ENCODE results near the gene PROB1. TPM values are rescaled to one million over a fixed set of nuclear protein-coding genes. Genes with fewer than 3 reads are reported as not detected.
"Not testable (repeated sequence)": the region's sequence is repeated elsewhere in the genome, so short reads cannot be mapped to it uniquely, and the experiment has no call there.

The PROB1 gene, protein sequence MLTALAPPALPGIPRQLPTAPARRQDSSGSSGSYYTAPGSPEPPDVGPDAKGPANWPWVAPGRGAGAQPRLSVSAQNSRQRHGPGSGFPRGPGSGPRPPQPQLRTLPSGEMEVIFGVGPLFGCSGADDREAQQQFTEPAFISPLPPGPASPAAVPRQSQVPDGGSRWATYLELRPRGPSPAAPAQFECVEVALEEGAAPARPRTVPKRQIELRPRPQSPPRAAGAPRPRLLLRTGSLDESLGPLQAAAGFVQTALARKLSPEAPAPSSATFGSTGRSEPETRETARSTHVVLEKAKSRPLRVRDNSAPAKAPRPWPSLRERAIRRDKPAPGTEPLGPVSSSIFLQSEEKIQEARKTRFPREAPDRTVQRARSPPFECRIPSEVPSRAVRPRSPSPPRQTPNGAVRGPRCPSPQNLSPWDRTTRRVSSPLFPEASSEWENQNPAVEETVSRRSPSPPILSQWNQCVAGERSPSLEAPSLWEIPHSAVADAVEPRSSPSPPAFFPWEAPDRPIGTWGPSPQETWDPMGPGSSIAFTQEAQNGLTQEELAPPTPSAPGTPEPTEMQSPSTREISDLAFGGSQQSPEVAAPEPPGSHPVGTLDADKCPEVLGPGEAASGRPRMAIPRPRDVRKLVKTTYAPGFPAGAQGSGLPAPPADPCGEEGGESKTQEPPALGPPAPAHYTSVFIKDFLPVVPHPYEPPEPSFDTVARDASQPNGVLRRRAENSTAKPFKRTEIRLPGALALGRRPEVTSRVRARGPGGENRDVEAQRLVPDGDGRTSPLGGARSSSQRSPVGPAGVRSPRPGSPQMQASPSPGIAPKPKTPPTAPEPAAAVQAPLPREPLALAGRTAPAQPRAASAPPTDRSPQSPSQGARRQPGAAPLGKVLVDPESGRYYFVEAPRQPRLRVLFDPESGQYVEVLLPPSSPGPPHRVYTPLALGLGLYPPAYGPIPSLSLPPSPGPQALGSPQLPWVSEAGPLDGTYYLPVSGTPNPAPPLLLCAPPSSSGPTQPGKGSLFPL
- polyA plus RNA-seq (ENCODE audit: insufficient read length) = 55.2 TPM

- DNase-seq = peak; percentile 49
These were observed at the start of gene PROB1 for GRCh38 chr5:139394654-139395566. PROB1 (minus strand) TSS chr5:139395104; CDS start chr5:139395081, 23 bp downstream.

- DNase-seq = no peak
These were observed 49.0 kb upstream of the PROB1 start for GRCh38 chr5:139443831-139444453.

GRCh38 chr5:139440416-139440815, 45.5 kb upstream of the PROB1 start:
- DNase-seq = not testable (repeated sequence)

- DNase-seq = peak; percentile 94
These were observed 44.4 kb upstream of the PROB1 start, which contains the start of gene DNAJC18 for GRCh38 chr5:139439013-139439903. DNAJC18 (minus strand) TSS chr5:139439525; CDS start chr5:139439445, 80 bp downstream.

DNA sequence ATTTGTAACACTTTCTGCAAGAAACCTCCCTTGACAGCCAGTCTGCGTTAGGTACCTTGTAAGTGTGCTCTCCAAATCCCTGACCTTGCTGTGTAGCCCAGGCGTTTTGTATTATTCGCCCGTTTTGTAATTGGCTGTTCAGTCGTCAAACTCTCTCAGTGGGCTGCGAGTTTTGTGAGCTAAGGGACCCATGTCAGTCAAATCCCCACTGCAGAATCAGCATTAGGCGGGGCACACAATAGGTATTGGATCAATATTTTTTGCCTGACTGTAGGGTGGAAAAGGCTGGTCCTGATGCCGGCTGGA, 43.8 kb upstream of the PROB1 start:
- no peak for DNase-seq

DNA sequence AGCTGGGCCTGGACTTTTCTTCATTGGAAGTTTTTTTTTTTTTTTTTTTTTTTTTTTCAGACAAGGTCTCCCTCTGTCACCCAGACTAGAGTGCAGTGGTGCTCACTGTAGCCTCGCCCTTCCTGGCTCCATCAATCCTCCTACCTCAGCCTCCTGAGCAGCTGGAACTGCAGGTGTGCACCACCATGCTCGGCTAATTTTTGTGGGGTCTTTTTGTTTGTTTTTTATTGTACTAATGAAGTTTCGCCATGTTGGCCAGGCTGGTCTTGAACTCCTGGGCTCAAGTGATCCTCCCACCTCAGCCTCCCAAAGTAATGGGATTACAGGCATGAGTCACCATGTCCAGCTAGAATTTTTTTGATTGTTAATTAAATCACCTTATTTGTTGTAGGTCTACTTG, 40.8 kb upstream of the PROB1 start:
- DNase-seq = no peak

DNA sequence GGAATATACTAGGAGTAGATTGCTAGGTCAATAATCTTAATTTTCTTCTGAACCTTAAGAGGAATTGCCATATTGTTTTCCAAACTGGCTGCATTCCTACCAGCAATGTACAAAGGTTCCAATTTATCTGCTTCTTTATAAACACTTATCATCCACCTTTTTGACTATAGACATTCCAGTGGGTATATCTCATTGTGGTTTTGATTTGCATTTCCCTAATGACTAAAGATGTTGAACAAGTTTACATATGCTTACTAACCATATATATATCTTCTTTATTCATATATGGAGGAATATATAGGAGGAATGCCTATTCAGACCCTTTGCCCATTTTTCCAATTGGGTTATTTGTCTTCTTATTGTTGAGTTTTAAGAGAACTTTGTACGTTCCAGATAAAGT, 36.8 kb upstream of the PROB1 start:
- no peak for DNase-seq

DNA sequence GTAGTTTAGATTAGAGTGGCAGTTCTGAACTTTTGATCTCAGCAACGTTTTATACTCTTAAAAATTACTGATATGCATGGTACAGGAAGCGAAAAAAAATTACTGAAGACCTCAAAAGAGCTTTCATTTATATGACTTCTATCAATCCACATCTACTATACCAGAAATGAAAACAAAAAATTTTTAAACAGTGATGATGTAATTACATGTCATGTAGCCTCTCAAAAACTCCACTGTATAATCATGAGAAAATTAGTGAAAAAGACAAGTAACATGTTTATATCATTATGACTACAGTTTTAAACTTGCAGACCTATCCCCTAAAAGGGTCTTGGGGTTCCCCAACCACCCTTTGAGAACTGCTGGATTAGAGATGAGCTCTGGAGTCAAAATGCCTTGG, 35.1 kb upstream of the PROB1 start:
- no peak for DNase-seq

GRCh38 chr5:139426203-139426885, 31.4 kb upstream of the PROB1 start:
- no peak for DNase-seq

GRCh38 chr5:139425497-139425896, 30.6 kb upstream of the PROB1 start:
- no peak for DNase-seq

DNA sequence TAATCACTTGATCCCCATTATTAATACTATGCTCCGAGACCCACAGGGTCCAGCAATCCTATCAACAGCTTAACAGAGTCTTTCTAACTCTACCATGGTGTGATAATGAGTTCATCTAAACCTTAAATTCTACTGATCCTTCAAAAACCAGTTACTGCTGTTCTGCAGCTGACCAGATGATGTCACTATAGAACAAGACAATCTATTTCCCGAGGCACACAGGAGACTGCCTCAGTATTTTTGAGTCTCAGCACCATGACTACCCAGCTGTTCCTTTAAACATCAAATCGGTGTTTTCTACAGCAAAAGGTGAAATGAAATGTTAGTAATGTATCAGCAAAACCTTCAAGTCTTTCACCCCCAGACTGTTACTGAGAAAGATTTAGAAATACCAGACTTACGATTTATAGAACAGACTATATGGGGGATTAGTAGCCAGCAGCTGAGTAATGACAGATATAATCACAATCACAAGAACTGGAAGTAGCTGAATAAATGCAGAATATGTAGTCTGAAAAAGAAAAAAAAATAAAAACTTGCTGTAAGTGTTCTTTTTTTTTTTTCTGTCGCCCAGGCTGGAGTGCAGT, 27.5 kb upstream of the PROB1 start:
- DNase-seq = peak; percentile 65

DNA sequence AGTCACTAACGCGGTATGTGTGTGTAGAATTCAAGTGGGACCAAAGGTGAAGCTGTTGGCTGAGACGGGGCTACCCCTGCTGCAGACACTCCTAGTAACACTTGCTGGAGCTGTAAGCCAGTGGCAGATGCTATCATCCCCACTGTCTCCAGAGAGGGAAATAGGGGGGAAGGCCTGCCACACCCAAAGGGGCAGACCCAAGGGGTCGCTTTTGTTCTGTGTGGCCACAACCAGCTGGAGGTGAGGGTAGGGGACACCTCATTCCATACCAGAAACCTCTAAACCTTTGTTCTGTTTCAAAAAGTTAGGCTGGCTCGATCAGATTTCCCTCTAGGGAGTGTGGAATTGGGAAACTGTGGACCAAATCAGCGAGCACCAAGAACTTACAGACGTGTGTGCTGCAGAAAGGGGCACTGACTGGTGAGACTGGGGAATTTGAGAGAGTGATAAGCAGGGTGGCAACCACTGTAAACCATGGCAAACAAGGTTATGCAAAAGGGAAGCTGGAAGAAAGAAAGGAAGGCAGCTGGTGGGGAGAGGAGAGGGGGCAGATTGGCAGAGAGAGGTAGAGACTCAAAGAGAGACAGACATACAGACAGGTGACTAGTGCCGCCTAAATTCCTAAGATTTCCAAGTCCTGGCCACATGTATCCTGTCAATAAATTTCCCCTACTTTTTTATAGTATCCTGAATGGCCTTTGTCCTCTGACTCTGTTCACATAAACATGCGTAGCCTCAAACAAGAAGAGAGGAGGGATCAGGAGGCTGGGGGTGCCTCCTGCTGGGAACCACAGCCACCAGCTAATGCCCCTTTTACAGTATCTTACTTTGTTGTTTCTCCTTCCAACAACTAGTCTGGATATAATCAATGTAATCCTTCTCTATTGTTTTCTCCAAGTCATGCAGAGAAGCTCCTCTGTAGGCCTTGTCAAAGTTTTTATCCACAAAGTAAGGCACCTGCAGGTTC, 24.6 kb upstream of the PROB1 start:
- no peak for DNase-seq

GRCh38 chr5:139418793-139419192, 23.9 kb upstream of the PROB1 start:
- DNase-seq = no peak

DNA sequence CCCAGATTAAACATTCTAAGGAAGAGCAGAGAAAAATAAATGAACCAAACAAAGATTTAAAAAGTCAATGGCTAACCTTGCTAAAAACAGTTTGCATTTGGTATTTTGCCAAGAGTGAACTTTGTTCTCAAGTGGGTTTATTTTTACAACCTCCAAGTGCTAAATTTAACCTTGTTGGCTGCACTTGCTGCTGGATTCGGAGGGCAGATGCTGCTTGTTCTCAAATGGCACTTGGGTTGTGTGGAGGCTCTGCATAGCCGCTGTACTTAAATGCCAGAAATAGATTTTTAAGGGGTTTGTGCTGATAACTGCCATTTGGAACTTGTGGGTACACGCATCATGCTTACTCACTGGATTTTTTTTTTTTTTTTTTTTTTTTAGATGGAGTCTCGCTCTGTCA, 22.3 kb upstream of the PROB1 start:
- no peak for DNase-seq

GRCh38 chr5:139416651-139417050, 21.7 kb upstream of the PROB1 start:
- no peak for DNase-seq

DNA sequence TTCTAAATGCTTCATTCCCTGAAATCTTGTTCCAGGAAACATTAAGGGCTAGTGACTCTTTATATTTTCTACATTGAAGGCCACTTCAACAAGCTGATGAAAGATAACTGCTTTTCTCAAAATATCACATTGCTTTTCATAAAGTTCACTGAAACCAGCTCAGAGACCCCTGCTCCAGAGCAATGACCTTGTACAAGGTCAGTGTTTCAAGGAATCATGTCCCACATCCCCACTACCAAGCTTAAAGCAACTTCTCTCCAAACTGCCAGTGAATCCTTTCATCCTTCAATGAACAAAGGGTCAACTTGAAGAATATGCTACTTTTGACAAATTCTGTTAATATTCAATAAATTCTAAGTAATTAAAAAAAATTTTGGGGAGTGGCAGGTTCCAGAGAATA, 21.0 kb upstream of the PROB1 start:
- DNase-seq = no peak

GRCh38 chr5:139415221-139415861, 20.4 kb upstream of the PROB1 start:
- no peak for DNase-seq

DNA sequence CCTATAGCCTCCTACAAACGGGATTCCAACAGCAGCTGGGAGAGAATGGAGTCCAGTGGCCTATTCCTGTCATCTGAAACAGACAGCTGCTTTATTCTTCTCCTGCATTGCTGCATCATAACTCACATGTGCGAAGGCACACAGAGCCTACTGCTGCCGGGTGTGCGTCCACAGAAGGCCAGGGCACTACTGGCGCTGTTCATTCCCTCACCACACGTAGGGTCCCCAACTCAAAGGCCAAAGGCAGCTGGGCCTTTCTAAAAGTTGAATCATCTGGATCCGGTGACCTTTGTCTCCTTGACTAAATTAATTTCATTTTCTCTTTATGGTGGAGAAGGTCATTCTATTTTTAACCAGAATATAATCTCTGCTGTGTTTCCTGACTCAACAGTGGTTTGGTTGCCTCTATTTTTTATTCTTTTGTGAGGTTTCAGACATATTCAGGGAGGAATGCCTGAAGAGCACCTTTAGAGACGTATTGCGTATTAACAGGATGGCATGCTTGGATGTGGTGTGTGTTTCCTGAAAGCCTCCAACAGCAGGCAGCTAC, 19.8 kb upstream of the PROB1 start:
- no peak for DNase-seq

All from hindlimb muscle (tissue), 1 donor.